Mucosa of descending colon (tissue), 3 donors: ENCODE data around the gene CENPS. TPM values are rescaled to one million over a fixed set of nuclear protein-coding genes. Genes with fewer than 3 reads are reported as not detected.

Experiments
- ATAC-seq: fragments of 200-7000 bp; cut with Tn5 transposase; one replicate; pipeline ENCODE4 v1.9.1; 2020; ENCODE audit warnings: mild to moderate bottlenecking, moderate library complexity
- DNase-seq, 3 donors: peaks; one replicate each; pipeline ENCODE4 v3.0.0-alpha.2; 2020
- H3K36me3 ChIP-seq: fragments of 200-600 bp; one replicate; pipeline ENCODE4 v1.8.0; 2021; ENCODE audit warnings: low read depth, mild to moderate bottlenecking
- H3K4me1 ChIP-seq: fragments of 200-600 bp; one replicate; pipeline ENCODE4 v1.8.0; 2021; ENCODE audit warnings: low read depth, mild to moderate bottlenecking
- H3K4me3 ChIP-seq: fragments of 200-600 bp; one replicate; pipeline ENCODE4 v1.8.0; 2021; ENCODE audit warnings: mild to moderate bottlenecking
- H3K9me3 ChIP-seq: fragments of 200-600 bp; one replicate; pipeline ENCODE4 v1.8.0; 2021; ENCODE audit warnings: mild to moderate bottlenecking
- CTCF ChIP-seq: fragments of 200-600 bp; IDR thresholded peaks from one replicate; pipeline ENCODE4 v1.8.0; 2022; ENCODE audit warnings: antibody characterized with exemption, mild to moderate bottlenecking
- intact Hi-C, 2 donors: fragments of 100-400 bp; cut with DNase I in 1 of 2; cut with micrococcal nuclease in 1 of 2; formaldehyde crosslinking; loops; one replicate each; pipeline versions ENCODE4 v1.11.0 to v1.11.1; 2022; cut with DNase I, micrococcal nuclease
- total RNA-seq, 3 donors: library from RNA; stranded (reverse); fragmentation: NEBNext Ultra II Directional in 2 of 3; extraction: Animal tissue kit (Norgen Biotek cat#: 25700) in 2 of 3; gene quantifications; one replicate each; pipeline versions ENCODE4 v1.2.1 to v1.2.4, GENCODE V29; 2021 to 2023
- donor health status: DM: no; HTN: no; CAD: no; lungs with moderate emphysema.
- donor health status: DM: no; HTN: no; CAD: no.
- donor health status: DM: no; HTN: yes; CAD: no.

CENPS gene
- total RNA-seq, 3 donors from 2014 or later, result 10.6 to 12.2 (median 11.1) TPM

DNA sequence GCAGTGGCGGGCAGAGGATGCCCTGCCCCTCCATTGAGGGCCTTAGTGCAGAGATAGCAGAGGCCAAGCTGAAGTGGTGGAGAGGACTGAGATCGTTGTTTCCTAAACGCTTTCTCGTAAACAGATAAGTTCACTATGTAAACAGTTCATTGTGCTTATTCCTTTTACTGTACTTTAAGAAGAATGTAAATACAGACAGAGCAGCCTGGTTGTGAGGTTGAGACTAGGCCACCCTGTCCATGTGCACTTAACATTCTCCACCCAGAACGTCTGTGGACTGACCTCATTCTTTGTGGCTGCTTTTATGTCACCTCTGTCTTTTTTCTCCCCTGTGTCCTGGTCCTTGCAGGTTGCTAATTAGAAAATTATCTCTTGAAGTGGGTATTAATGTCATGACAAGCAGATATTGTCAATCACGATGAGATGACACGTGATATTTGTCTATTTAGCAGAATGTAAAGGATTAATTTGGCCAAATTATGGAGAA is 8.5 kb downstream of the CENPS start:
- TF ChIP-seq CTCF, result no peak
- no peak for ATAC-seq
- no peak for DNase-seq
- H3K9me3 ChIP-seq, result no peaks in the 10 kb centered on the region
- no peak overlapping the region for H3K4me3 ChIP-seq
- H3K36me3 ChIP-seq, result no peaks in the 10 kb centered on the region
- intact Hi-C loops, result loop anchor here in 1 of 2 donors (10.0 kb wide), 1 partner anchor 56 kb away; no protein-coding TSS in a partner anchor
- no peaks in the 10 kb centered on the region for H3K4me1 ChIP-seq

DNA sequence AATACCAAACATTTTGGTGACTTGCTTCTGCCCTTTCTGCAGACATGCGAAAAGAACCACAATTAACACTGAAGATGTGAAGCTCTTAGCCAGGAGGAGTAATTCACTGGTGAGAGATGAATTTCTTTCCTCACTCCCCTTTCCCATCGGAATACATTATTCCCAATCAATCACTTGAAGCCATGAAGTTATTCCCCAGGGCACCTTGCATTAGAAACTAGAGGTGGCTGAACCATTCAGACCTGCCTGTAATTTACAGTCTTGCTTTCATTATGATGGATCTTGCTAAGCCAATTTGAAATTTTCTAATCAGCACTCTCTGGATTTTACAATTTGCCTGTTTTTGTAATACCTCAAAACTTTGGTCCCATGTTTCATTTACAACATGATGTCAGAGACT is 10.1 kb downstream of the CENPS start:
- no peak for DNase-seq
- Histone ChIP-seq H3K4me1 (no peaks in the 10 kb centered on the region), H3K4me3 (no peak overlapping the region), H3K9me3 (no peaks in the 10 kb centered on the region), H3K36me3 (no peaks in the 10 kb centered on the region)
- ATAC-seq, result no peak
- TF ChIP-seq CTCF, result no peak
- intact Hi-C loops, result no loop called here

DNA sequence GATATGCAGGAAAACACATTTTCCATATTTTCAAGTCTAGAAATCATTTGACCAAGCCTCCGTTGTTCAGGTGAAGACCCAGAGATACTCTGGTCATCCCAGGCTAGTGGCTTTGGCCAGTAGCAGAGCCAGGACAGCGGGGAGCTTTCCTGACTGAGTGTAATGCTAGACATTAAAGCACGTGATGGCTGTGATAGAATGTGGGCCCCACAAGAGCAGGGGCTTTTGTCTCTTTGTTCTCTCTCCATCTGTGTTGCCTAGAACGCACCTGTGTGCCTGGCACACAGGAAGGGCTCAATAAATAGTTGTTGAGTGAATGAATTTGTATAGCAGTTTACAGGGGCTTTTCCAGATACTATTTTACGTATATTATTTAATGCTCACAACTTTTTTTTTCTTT is 10.6 kb downstream of the CENPS start:
- no peaks in the 10 kb centered on the region for H3K9me3 ChIP-seq
- H3K4me3 ChIP-seq, result no peak overlapping the region
- H3K36me3 ChIP-seq, result no peaks in the 10 kb centered on the region
- DNase-seq (no peak), ATAC-seq (no peak)
- no peak for TF ChIP-seq CTCF
- no peaks in the 10 kb centered on the region for H3K4me1 ChIP-seq
- intact Hi-C loops, result no loop called here

DNA sequence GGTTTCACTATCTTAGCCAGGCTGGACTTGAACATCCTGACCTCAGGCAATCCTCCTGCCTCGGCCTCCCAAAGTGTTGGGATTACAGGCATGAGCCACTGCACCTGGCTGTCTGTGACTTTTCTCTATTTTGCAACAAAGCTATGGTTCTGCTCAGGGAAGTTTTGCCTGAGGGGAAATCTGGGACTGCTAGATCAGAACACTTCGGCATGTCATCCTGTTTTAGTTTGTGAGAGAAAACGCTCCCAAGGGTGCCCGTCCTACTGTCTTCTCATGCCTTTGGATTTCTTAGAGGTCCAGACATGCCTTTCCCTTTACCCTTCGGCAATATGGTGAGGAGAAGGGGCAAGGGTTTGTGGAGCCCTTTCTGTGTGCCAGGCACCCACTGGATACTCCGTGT is 14.0 kb downstream of the CENPS start:
- no peak for TF ChIP-seq CTCF
- H3K4me1 ChIP-seq, result no peaks in the 10 kb centered on the region
- intact Hi-C loops, result no loop called here
- H3K9me3 ChIP-seq, result no peaks in the 10 kb centered on the region
- DNase-seq, result no peak
- no peaks in the 10 kb centered on the region for H3K36me3 ChIP-seq
- no peak for ATAC-seq
- no peak overlapping the region for H3K4me3 ChIP-seq

DNA sequence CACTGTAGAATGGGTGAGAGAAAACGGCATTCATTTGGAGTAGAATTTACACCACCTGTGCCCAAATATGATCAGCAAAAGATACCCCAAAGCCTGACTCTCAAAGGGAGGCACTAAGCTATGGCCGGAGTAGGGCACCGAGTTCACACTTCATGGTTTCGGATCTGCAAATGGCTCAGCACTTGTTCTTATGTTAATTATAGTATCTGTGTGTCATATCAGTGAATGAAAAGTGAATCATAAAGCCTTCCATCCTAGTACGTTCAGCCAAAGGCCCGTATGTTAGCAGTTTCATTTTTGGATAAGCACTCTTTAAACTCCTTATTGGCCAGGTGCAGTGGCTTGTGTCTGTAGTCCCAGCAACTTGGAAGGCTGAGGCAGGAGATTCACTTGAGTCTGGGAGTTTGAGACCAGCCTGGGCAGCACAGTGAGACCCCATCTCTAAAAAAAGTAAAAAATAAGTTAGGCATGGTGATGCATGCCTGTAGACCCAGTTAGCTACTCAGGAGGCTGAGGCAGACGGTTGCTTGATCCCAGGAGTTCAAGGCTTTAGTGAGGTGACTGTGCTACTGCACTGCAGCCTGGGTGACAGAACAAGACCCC is 14.7 kb downstream of the CENPS start:
- H3K36me3 ChIP-seq, result no peaks in the 10 kb centered on the region
- no peaks in the 10 kb centered on the region for H3K9me3 ChIP-seq
- ATAC-seq (no peak), DNase-seq (no peak)
- intact Hi-C loops, result no loop called here
- no peak overlapping the region for H3K4me3 ChIP-seq
- no peaks in the 10 kb centered on the region for H3K4me1 ChIP-seq
- no peak for TF ChIP-seq CTCF
